Cardiac muscle cell (in vitro differentiated cells and primary cell): Measurements from ENCODE around the gene FTO. TPM values are rescaled to one million over a fixed set of nuclear protein-coding genes. Genes with fewer than 3 reads are reported as not detected.

ENCODE experiments used
- DNase-seq, 2 donors: peaks; one replicate each; pipeline versions ENCODE4 v3.0.0 to v3.0.0-alpha.2; 2010 to 2017; ENCODE audit warnings: low read depth in 1 of 2, low spot score in 1 of 2
- H3K27ac ChIP-seq: fragments of 200-600 bp; sonication (generic); 2 replicates; pipeline ENCODE4 v1.5.1; 2016
- H3K27me3 ChIP-seq: fragments of 200-600 bp; sonication (generic); 2 replicates; pipeline ENCODE4 v1.6.0; 2016; ENCODE audit warnings: control low read depth
- H3K36me3 ChIP-seq: fragments of 200-600 bp; sonication (generic); 2 replicates; pipeline ENCODE4 v1.5.1; 2016; ENCODE audit warnings: control low read depth
- H3K4me1 ChIP-seq: fragments of 200-600 bp; sonication (generic); 2 replicates; pipeline ENCODE4 v1.8.1; 2017; ENCODE audit warnings: low read depth, mild to moderate bottlenecking, mixed run types
- H3K4me3 ChIP-seq: fragments of 200-600 bp; sonication (generic); 2 replicates; pipeline ENCODE4 v1.5.1; 2016; ENCODE audit warnings: mild to moderate bottlenecking
- H3K9me3 ChIP-seq: fragments of 200-600 bp; sonication (generic); 2 replicates; pipeline ENCODE4 v1.5.1; 2017; ENCODE audit warnings: low read depth, mild to moderate bottlenecking, control low read depth
- polyA plus RNA-seq: library from polyadenylated mRNA; unstranded; fragments of >200 nt; fragmentation: Nextera tagmentation; extraction: Ambion mirVana; gene quantifications from 2 replicates; pipeline ENCODE4 v1.2.1, GENCODE V29; 2016
- total RNA-seq: library from RNA; depleted of rRNA; stranded (reverse); fragments of >200 nt; gene quantifications from 2 replicates; pipeline ENCODE4 v1.2.3, GENCODE V29; 2016
- TF ChIP-seq, protein P1 (sequence below): IDR thresholded peaks from 2 replicates; pipeline ENCODE4 v1.5.1; 2012; ENCODE audit warnings: low read depth, mild to moderate bottlenecking, low read length

Gene FTO
- total and polyA plus RNA-seq, 2 experiments from 2014 or later = 77.7 to 93.8 TPM

DNA sequence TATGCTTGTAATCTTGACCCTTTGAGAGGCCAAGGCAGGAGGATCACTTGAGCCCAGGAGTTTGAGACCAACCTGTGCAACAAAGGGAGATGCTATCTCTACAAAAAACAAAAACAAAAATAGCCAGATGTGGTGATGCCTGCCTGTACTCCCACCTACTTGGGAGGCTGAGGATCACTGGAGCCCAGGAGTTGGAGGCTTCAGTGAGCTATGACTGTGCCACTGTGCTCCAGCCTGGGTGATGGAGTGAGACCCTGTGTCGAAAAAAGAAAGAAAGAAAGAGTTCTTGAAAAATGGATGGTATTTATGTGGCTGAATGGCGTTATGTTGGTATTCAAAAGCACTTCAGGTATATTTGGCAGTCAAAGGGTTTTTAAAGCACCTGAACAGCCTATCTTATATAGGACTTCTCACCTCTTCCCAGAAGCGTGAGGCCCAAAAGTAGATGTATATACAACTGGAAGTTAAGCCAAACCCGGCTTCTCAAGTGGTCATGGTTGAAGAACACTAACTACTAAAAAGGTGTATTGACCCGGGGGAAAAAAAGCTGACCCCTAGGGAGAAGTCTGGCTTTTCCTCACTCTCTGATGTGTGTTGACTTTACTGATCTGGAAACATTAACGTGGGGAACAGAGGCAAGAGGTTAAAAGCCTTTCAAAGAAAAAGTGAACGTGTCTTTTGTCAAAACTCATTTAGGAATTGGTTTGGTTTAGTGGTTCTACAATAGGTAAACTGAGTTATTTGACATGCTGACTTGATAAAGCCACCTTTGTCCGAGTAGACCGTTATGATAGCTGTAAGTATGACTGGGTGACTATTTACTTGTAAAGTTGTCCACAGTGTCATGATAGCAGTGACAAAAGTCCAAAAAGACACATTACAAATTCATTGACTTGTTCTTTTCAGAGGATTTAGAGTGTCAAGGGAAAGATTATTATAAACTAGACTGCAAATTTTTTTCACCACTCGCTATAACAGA, 399.2 kb downstream of the FTO start:
- TF ChIP-seq, protein P1, sequence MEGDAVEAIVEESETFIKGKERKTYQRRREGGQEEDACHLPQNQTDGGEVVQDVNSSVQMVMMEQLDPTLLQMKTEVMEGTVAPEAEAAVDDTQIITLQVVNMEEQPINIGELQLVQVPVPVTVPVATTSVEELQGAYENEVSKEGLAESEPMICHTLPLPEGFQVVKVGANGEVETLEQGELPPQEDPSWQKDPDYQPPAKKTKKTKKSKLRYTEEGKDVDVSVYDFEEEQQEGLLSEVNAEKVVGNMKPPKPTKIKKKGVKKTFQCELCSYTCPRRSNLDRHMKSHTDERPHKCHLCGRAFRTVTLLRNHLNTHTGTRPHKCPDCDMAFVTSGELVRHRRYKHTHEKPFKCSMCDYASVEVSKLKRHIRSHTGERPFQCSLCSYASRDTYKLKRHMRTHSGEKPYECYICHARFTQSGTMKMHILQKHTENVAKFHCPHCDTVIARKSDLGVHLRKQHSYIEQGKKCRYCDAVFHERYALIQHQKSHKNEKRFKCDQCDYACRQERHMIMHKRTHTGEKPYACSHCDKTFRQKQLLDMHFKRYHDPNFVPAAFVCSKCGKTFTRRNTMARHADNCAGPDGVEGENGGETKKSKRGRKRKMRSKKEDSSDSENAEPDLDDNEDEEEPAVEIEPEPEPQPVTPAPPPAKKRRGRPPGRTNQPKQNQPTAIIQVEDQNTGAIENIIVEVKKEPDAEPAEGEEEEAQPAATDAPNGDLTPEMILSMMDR = no peak
- Histone ChIP-seq H3K27ac (no peak overlapping the region), H3K9me3 (no peaks in the 10 kb centered on the region), H3K36me3 (no peaks in the 10 kb centered on the region), H3K4me1 (peaks cover 11% of the 10 kb centered on the region), H3K4me3 (no peak overlapping the region), H3K27me3 (no peaks in the 10 kb centered on the region)
- DNase-seq = no peak

DNA sequence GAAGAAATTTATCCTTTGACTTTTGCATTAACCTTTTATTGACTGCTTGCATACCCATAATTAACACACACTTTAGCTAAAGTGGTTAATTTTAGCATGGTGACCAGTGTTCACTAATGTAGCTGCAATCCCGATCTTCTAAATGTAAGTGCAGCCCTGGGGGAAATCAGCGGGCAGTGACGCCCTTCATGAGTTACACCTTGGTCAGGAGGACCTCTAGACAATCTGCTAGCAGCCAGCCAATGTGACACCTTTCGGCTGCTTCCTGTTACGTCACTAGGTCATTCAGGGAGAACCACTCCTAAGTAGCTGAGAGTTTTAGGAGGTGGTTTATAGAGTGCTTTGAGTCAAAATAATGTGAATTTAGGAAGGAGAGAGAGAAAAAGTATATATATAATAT, 402.1 kb downstream of the FTO start:
- Histone ChIP-seq H3K36me3 (no peaks in the 10 kb centered on the region), H3K4me3 (no peak overlapping the region), H3K27me3 (no peaks in the 10 kb centered on the region), H3K9me3 (no peaks in the 10 kb centered on the region), H3K4me1 (peaks cover 3% of the 10 kb centered on the region), H3K27ac (no peak overlapping the region)
- no peak for DNase-seq
- TF ChIP-seq, protein P1 = no peak

DNA sequence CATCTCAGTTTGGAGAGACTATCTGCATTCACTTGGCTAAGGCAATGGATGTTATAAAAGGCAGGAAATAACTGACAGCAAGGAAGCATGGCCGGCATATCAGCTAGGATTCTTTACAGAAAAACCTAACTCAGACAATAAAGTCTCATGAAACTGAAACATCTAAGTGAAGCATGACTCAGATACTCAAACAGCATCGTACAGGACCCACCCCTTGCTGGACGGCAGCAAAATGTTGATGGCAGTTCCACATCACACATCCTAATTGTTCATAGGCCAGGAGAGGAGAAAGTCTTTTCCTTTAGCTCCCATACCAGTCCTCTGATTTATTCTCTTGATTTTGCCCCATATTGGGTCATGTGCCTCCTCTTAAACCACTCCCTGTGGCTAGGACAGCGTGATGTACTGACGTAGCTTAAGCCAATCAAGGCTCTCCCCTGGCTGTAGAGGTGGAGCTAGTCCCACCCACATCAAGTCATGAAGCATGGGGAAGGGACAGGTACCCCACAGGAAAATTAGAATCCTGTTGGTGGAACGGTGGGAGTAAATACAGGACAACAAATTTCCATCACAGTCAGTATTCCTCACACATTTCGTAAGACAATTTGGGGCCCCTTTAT, 403.7 kb downstream of the FTO start:
- H3K9me3 ChIP-seq = no peaks in the 10 kb centered on the region
- H3K4me1 ChIP-seq = peaks cover 3% of the 10 kb centered on the region
- no peak overlapping the region for H3K4me3 ChIP-seq
- no peaks in the 10 kb centered on the region for H3K27me3 ChIP-seq
- H3K27ac ChIP-seq = peak overlapping the region; percentile 3
- no peaks in the 10 kb centered on the region for H3K36me3 ChIP-seq
- peak in 1 of 2 donors; percentile 34 for DNase-seq
- TF ChIP-seq, protein P1 = no peak

DNA sequence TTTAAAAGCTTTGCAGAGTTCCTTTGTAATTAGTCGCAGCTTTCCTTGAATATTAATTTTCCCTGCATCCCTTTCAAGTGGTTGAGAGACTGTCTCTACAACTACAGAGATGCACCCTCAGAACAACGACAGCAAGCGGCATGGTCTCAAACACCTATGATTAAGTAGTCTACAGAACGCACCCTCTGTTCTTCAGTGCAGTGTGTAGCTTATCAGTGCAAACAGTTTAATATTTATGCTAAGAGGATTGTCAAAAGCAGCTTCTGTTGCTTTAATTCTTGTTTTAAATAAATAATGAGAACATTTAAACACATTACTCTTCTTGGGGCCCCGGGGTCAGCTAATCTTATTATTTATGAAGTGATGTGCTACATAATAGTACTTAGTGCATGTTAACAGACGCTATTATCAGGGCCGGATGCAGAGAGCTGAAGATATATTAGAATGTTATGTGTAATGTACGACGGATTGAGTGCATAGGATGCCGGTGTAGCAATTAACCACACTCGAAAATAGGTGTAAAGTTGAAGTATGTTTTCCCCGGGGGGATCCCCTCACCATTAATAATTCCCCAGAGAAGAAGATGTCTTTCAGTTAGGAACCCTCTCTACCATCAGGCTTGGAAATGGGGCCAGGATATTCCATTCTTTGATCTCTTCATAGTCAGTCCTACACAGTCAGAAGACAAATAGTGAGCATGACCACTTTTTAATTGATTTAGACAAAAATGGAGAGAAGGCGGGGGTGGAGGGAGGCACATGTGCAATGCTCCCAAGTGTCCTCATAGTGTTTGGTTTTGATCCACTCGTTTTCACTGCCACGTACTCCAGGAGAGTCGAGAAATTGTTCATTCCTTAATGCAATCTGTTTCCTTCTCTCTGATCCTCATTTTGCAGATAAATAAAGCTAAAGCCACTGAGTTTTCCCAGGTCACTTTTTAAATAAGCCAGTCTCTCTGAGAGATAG, 406.3 kb downstream of the FTO start:
- H3K4me3 ChIP-seq = no peak overlapping the region

More for the DNA sequence above, 406.3 kb downstream of the FTO start:
- Histone ChIP-seq H3K27ac (no peak overlapping the region), H3K36me3 (no peaks in the 10 kb centered on the region), H3K27me3 (no peaks in the 10 kb centered on the region), H3K9me3 (no peaks in the 10 kb centered on the region), H3K4me1 (peaks cover 3% of the 10 kb centered on the region)
- TF ChIP-seq, protein P1 = no peak
- no peak for DNase-seq
